GM12865 (cell line): Measurements from ENCODE around the gene UPF1.

Source experiments
- DNase-seq: peaks from one replicate; pipeline ENCODE4 v3.0.0; 2010; ENCODE audit warnings: low read depth
- H3K4me3 ChIP-seq: 2 replicates; pipeline ENCODE4 v1.5.1; 2011; ENCODE audit warnings: mild to moderate bottlenecking, low read depth, low read length, control low read depth
- CTCF ChIP-seq: IDR thresholded peaks from 2 replicates; pipeline ENCODE4 v1.5.1; 2011; ENCODE audit warnings: low read length, control low read depth, low read depth, inconsistent platforms; ENCODE audit not compliant: insufficient read depth; ENCODE audit errors: missing control alignments

UPF1 gene

DNA sequence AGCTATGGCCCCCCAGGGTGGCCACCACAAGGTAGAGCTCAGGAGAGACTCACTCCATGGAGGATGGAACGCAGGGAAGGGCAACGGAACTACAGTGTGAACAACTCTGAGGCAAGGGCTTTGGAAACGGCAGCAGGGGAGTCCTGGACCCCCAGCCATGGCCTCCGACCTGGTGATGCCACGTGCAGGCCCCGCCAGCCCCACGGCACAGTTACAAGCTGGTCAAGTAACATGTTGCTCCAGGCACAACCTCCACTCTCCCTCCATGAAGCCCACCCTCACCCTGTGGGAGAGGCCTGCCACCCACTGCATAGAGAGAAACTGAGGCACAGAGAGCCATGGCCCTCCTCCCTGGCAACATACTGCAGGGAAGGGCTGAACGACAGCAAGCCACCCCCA, 73.3 kb downstream of the UPF1 start:
- no peak for TF ChIP-seq CTCF
- no peak for DNase-seq
- H3K4me3 ChIP-seq, result no peak overlapping the region

DNA sequence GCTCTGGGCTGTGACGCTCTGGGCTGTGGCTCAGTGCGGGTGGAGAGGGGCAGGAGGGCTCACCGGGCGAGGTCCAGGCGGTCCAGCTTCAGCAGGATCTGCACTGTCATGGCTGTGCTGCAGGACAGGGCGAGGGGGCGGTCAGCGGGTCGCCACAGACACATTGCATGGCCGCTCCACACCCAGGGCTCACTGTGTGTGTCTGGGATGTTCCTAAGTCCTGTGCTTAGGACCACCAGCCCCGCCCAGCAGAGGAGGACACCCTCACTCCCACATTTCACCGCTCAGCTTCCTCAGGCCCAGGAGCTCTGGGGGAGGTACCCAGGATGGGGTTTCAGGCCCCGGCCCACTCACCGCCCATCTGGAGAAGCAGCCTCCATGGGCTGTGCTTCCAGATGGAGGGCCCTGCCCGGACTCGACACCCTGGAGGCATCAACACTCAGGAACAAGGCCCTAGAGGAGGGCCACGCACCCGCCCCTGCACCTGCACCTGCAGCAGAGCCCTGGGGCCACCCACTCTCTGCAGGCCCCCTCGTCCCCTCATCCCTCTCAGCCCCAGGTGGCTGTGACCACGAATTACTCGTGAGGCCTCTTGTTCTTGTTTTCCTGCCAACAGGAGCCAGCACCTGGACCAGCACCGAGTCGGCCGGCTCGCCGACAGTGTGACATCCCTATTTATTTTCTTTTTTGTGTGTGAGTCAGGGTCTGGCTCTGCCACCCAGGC, 73.9 kb downstream of the UPF1 start:
- no peak overlapping the region for H3K4me3 ChIP-seq
- no peak for DNase-seq
- no peak for TF ChIP-seq CTCF

GRCh38 chr19:18906605-18907519, 75.1 kb downstream of the UPF1 start:
- TF ChIP-seq CTCF, result no peak
- H3K4me3 ChIP-seq, result no peak overlapping the region
- no peak for DNase-seq

- no peak overlapping the region for H3K4me3 ChIP-seq
- TF ChIP-seq CTCF, result no peak
- no peak for DNase-seq
Measured at GRCh38 chr19:18908917-18909619, 77.3 kb downstream of the UPF1 start.

- no peak for DNase-seq
- TF ChIP-seq CTCF, result no peak
- H3K4me3 ChIP-seq, result no peak overlapping the region
Measured at GRCh38 chr19:18910010-18910409, 78.3 kb downstream of the UPF1 start.

DNA sequence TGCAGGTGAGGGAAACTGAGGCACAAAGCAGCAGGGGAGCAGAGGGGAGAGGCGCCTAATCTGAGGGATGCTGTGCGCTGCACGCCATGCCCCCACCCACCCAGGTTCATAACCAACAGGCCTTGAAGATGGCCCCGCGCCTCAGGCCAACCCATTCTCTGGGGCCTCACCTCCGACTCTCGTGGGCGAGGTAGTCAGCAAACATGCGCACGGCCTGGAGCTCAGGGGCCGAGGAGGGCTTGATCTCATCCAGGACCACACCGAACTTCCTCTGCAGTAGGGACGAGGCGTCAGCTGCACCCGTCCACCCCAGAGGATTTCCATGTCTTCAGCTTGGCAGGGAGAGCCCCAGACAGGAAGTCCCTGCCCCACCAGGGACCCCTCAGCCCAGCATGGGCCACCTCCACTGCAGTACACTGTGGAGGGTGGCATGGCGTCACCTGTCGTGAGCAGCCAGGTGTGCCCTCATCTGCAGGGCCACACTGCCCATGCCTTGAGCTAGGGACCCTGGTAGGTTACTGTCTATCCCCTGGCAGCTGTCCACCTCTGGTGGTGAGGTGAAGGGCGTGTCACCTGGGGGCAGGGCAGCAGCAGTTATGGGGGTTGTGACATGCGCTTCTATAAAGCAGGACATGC, 79.2 kb downstream of the UPF1 start:
- no peak overlapping the region for H3K4me3 ChIP-seq
- DNase-seq, result no peak
- TF ChIP-seq CTCF, result no peak
